HepG2 (cell line): Measurements from ENCODE around the gene ELOVL2. TPM values are rescaled to one million over a fixed set of nuclear protein-coding genes. Genes with fewer than 3 reads are reported as not detected.

Experiments used
- FLYWCH1 ChIP-seq: sonication (generic); formaldehyde crosslinking; IDR thresholded peaks from 2 replicates; pipeline ENCODE4 v1.8.1; 2023; ENCODE audit warnings: mild to moderate bottlenecking, missing genetic modification reagents
- GLI4 ChIP-seq: sonication (generic); formaldehyde crosslinking; IDR thresholded peaks from 2 replicates; pipeline ENCODE4 v1.5.1; 2020; ENCODE audit warnings: missing genetic modification reagents, mild to moderate bottlenecking, moderate library complexity, borderline replicate concordance
- IRX3 ChIP-seq: sonication (generic); formaldehyde crosslinking; IDR thresholded peaks from 2 replicates; pipeline ENCODE4 v1.8.1; 2023; ENCODE audit warnings: mild to moderate bottlenecking, low read depth, missing genetic modification reagents, borderline replicate concordance
- KMT2A ChIP-seq: sonication (generic); formaldehyde crosslinking; IDR thresholded peaks from 2 replicates; pipeline ENCODE4 v1.4.0; 2020; ENCODE audit warnings: missing genetic modification reagents
- KMT2B ChIP-seq: IDR thresholded peaks from 2 replicates; pipeline ENCODE4 v1.6.1; 2016; ENCODE audit warnings: missing genetic modification reagents, missing compliant biosample characterization
- MNT ChIP-seq: fragments of 450-650 bp; IDR thresholded peaks from 2 replicates; pipeline ENCODE4 v1.6.1; 2016
- PAXIP1 ChIP-seq: sonication (generic); formaldehyde crosslinking; conservative IDR thresholded peaks from 2 replicates; pipeline ENCODE4 v1.4.0; 2020; ENCODE audit warnings: mild to moderate bottlenecking, missing genetic modification reagents, moderate library complexity
- PBX3 ChIP-seq: sonication (generic); formaldehyde crosslinking; IDR thresholded peaks from 2 replicates; pipeline ENCODE4 v1.8.1; 2023; ENCODE audit warnings: missing genetic modification reagents, inconsistent platforms, borderline replicate concordance
- PTBP1 ChIP-seq: fragments of 200-400 bp; formaldehyde crosslinking; IDR thresholded peaks from 2 replicates; pipeline ENCODE4 v1.6.1; 2018; ENCODE audit warnings: low read length, low read depth; ENCODE audit not compliant: poor library complexity, severe bottlenecking
- RXRB ChIP-seq: IDR thresholded peaks from 2 replicates; pipeline ENCODE4 v1.6.1; 2016; ENCODE audit warnings: borderline replicate concordance, missing genetic modification reagents, missing compliant biosample characterization
- SKIL ChIP-seq: sonication (generic); formaldehyde crosslinking; IDR thresholded peaks from 2 replicates; pipeline ENCODE4 v1.8.0; 2022; ENCODE audit warnings: missing genetic modification reagents, mild to moderate bottlenecking, moderate library complexity, borderline replicate concordance
- TFDP2 ChIP-seq: sonication (generic); formaldehyde crosslinking; IDR thresholded peaks from 2 replicates; pipeline ENCODE4 v1.4.0; 2020; ENCODE audit warnings: missing genetic modification reagents
- TFE3 ChIP-seq: IDR thresholded peaks from 2 replicates; pipeline ENCODE4 v1.6.1; 2016
- XRCC5 ChIP-seq: fragments of 200-400 bp; formaldehyde crosslinking; optimal IDR thresholded peaks from 2 replicates; pipeline ENCODE3; 2017; ENCODE audit warnings: mild to moderate bottlenecking, low read length
- ZNF143 ChIP-seq: sonication (generic); formaldehyde crosslinking; IDR thresholded peaks from 2 replicates; pipeline ENCODE4 v1.4.0; 2020; ENCODE audit warnings: missing genetic modification reagents
- ZNF24 ChIP-seq: fragments of 450-650 bp; IDR thresholded peaks from 2 replicates; pipeline ENCODE4 v1.6.1; 2017; ENCODE audit warnings: antibody characterized with exemption, mild to moderate bottlenecking
- ZNF263 ChIP-seq: sonication (generic); formaldehyde crosslinking; IDR thresholded peaks from 2 replicates; pipeline ENCODE4 v1.4.0; 2020; ENCODE audit warnings: missing genetic modification reagents
- ZNF510 ChIP-seq: sonication (generic); formaldehyde crosslinking; IDR thresholded peaks from 2 replicates; pipeline ENCODE4 v1.4.0; 2020; ENCODE audit warnings: low read depth, mild to moderate bottlenecking, missing genetic modification reagents
- ZNF546 ChIP-seq: sonication (generic); formaldehyde crosslinking; conservative IDR thresholded peaks from 2 replicates; pipeline ENCODE4 v1.8.1; 2023; ENCODE audit warnings: mild to moderate bottlenecking, missing genetic modification reagents
- ZNF777 ChIP-seq: sonication (generic); formaldehyde crosslinking; IDR thresholded peaks from 2 replicates; pipeline ENCODE4 v1.4.0; 2020; ENCODE audit warnings: missing genetic modification reagents
- polyA plus RNA-seq, 8 experiments: library from polyadenylated mRNA; depleted of rRNA in 3 of 8; stranded (reverse) in 7 of 8; unstranded in 1 of 8; fragments of >200 nt; fragmentation: Illumina TruSeq in 4 of 8; extraction: Trizol in 4 of 8; gene quantifications; 2 replicates each; pipeline versions ENCODE4 v1.2.1 to v1.2.3, GENCODE V29; 2011 to 2016; ENCODE audit warnings: low read depth in 4 of 8, missing spikeins in 1 of 8, mixed read lengths in 1 of 8; ENCODE audit not compliant: insufficient read depth in 1 of 8
- total RNA-seq, 5 experiments: library from RNA; depleted of rRNA; stranded (reverse); fragments of >200 nt; fragmentation: Illumina TruSeq; extraction: Trizol; gene quantifications; 2 replicates each; pipeline ENCODE4 v1.2.3, GENCODE V29; 2016; ENCODE audit warnings: low read depth in 1 of 5

Gene ELOVL2
- total and polyA plus RNA-seq, 2 of the 13 experiments (the other 11 are each of a cell fraction or from before 2014, with no cell fraction given) = 43.6 to 65.4 TPM

- no peak for TF ChIP-seq ZNF143 (CRISPR knock-in tag)
- no peak for TF ChIP-seq MNT
- no peak for TF ChIP-seq ZNF510 (CRISPR knock-in tag)
- TF ChIP-seq GLI4 (CRISPR knock-in tag) = no peak
- no peak for TF ChIP-seq ZNF777 (CRISPR knock-in tag)
- no peak for TF ChIP-seq ZNF263 (CRISPR knock-in tag)
- no peak for TF ChIP-seq IRX3 (CRISPR knock-in tag)
- no peak for TF ChIP-seq ZNF546 (CRISPR knock-in tag)
- no peak for TF ChIP-seq TFDP2
- TF ChIP-seq SKIL (CRISPR knock-in tag) = no peak
- TF ChIP-seq XRCC5 = no peak
- TF ChIP-seq KMT2B = no peak
- no peak for TF ChIP-seq ZNF24
- TF ChIP-seq RXRB = no peak
- TF ChIP-seq PBX3 = no peak
- peak; percentile 61 for TF ChIP-seq PAXIP1 (CRISPR knock-in tag)
- TF ChIP-seq TFE3 (CRISPR knock-in tag) = no peak
- 0 out of 2 replicates have a peak, but pooled peaks have one; percentile 33 for TF ChIP-seq KMT2A (CRISPR knock-in tag)
- TF ChIP-seq PTBP1 = no peak
- TF ChIP-seq FLYWCH1 (CRISPR knock-in tag) = no peak
Measured at GRCh38 chr6:11036977-11037430, 7.1 kb downstream of the ELOVL2 start (continued).
